ENCODE measurements around the gene SOWAHD.
"Not testable (repeated sequence)": the region's sequence is repeated elsewhere in the genome, so short reads cannot be mapped to it uniquely, and the experiment has no call there.

Gene SOWAHD

GRCh38 chrX:119759248-119759766 is 919 bp downstream of the SOWAHD start:
- DNase-seq = no peak

GRCh38 chrX:119760026-119760877 is 1.9 kb downstream of the SOWAHD start:
- DNase-seq = no peak

GRCh38 chrX:119762718-119763117 is 4.3 kb downstream of the SOWAHD start:
- no peak for DNase-seq

- no peak for DNase-seq
Observed at GRCh38 chrX:119763181-119763580, 4.8 kb downstream of the SOWAHD start.

- DNase-seq = no peak
Observed at GRCh38 chrX:119763836-119764387, 5.5 kb downstream of the SOWAHD start.

GRCh38 chrX:119768436-119768835 is 10.0 kb downstream of the SOWAHD start:
- not testable (repeated sequence) for DNase-seq

- not testable (repeated sequence) for DNase-seq
Observed at GRCh38 chrX:119769388-119769787, 11.0 kb downstream of the SOWAHD start.

GRCh38 chrX:119775517-119776238 is 17.3 kb downstream of the SOWAHD start:
- DNase-seq = no peak

- DNase-seq = no peak
Observed at GRCh38 chrX:119778829-119779228, 20.4 kb downstream of the SOWAHD start.

GRCh38 chrX:119783026-119783425 is 24.6 kb downstream of the SOWAHD start:
- no peak for DNase-seq

GRCh38 chrX:119784747-119785446 is 26.5 kb downstream of the SOWAHD start:
- DNase-seq = no peak

GRCh38 chrX:119790977-119791436 is 32.6 kb downstream of the SOWAHD start:
- DNase-seq = peak; percentile 49

- DNase-seq = peak; percentile 88
Observed at GRCh38 chrX:119791437-119792231, 33.2 kb downstream of the SOWAHD start, which contains the start of gene RPL39. RPL39 (minus strand) TSS chrX:119791630; CDS start chrX:119791576, 54 bp downstream.

- DNase-seq = no peak
Observed at GRCh38 chrX:119801253-119802221, 43.1 kb downstream of the SOWAHD start.

- DNase-seq = no peak
Observed at GRCh38 chrX:119802546-119802945, 44.2 kb downstream of the SOWAHD start.

- DNase-seq = not testable (repeated sequence)
Observed at GRCh38 chrX:119808461-119808860, 50.1 kb downstream of the SOWAHD start.

GRCh38 chrX:119809185-119809666 is 50.8 kb downstream of the SOWAHD start:
- no peak for DNase-seq

Data from left hindlimb (tissue), 1 donor.